GM12892 (cell line): Measurements from ENCODE around the gene ANKRD13C.

Experiments used
- POLR2A ChIP-seq: IDR thresholded peaks from 2 replicates; pipeline ENCODE4 v1.6.1; 2011; ENCODE audit warnings: low read depth, low read length, control low read depth
- POLR2AphosphoS5 ChIP-seq: IDR thresholded peaks from 2 replicates; pipeline ENCODE4 v1.6.1; 2011; ENCODE audit warnings: low read depth, low read length, control low read depth

DNA sequence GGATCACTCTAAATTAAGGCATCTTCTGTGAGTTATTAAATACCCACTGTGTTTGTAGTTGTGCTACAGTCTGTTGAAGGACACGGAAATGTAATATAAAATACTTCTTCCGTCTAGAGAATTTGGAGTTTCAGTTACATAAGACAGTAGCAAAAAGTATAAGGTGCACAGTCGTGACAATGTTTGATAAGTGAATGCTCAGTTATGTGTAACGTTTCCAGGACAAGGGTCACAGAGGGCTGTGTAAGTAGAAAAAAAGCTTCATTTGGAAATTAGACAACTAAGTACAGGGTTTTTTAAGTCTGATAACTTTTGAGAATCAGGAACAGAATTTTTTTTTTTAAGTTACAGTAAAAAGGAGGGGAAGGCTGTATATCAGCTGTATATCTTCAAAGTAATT is 105.8 kb downstream of the ANKRD13C start:
- TF ChIP-seq POLR2AphosphoS5 (no peak), POLR2A (no peak)
